ENCODE measurements around the gene PRKAG2.
"Not testable (repeated sequence)": the region's sequence is repeated elsewhere in the genome, so short reads cannot be mapped to it uniquely, and the experiment has no call there.

Gene PRKAG2

DNA sequence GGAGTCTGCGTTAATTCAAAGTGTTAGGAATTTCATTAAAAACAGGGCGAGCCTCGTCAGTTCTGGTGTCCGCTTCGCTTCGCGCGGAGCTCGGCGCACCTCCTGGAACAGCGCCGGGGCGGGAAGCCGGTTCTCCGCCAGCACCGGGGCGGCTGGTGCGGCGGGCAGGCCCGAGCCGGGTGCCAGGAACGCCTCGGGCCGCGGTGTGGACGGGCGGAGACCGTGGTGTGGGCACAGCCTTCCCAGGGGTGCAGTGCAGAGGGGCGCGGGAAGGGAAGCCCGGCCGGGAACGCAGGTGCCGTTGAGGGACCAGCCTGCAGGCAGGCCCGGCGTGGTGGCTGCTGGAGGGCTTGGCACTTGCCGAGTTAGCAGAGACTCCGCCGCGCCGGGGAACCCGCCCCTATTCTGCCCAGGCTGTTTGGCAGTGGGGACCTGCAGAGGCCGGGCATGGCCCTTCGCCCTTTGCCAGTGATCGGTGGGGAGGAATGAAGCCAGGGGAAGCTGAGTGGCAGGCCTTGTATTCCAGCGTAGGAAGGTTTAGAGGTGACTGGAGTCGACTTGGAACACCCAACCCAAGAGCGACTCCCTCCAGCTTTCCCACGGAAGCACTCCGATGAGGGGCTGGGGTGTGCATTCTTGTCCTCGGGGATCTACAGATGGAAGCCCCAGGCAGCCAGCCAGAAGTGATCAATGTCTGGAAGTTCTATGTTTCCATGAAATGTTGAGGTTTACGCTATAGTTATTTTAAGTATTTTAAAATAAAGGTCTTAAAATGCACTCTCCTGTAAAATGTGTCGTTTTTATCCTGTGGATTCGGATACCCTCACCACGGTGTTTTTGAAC is 356.3 kb downstream of the PRKAG2 start:
- DNase-seq, result no peak

DNA sequence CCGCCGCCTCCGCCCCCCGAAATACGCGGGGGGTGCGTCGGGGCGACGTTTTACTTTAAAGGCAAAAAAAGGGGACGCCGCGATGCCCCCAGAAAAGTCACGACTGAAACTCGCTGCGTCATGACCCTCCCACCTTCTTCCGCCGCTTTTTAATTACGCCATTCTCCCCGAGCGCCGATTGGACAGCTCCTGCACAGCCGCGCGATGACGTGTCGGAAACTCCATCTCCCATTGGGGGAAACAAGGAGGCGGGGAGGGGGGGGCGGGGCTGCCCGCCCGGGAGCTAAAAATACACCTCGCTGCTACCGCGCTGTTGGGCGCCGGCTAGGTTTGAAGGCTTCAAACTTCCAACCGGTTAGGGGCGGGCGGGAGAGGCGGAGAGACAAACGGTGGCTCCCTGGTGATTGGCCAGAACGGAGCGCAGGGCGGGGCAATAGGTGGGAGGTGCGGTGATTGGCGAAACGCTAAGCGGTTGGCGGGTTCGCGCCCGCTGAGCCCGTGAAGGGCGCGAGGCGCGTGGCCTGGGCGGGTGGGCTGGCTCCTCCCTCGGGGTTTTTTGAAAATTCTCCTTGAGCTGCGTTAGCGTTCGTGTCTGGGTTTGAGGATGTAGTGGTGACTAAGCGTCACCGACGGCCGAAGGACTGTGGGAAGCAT is 357.0 kb downstream of the PRKAG2 start, which contains the start of gene RHEB:
RHEB (minus strand) TSS at position 131 of the 654 bp plus-strand sequence. CDS start 384 bp downstream, outside the sequence.
- DNase-seq, result peak; percentile 86

DNA sequence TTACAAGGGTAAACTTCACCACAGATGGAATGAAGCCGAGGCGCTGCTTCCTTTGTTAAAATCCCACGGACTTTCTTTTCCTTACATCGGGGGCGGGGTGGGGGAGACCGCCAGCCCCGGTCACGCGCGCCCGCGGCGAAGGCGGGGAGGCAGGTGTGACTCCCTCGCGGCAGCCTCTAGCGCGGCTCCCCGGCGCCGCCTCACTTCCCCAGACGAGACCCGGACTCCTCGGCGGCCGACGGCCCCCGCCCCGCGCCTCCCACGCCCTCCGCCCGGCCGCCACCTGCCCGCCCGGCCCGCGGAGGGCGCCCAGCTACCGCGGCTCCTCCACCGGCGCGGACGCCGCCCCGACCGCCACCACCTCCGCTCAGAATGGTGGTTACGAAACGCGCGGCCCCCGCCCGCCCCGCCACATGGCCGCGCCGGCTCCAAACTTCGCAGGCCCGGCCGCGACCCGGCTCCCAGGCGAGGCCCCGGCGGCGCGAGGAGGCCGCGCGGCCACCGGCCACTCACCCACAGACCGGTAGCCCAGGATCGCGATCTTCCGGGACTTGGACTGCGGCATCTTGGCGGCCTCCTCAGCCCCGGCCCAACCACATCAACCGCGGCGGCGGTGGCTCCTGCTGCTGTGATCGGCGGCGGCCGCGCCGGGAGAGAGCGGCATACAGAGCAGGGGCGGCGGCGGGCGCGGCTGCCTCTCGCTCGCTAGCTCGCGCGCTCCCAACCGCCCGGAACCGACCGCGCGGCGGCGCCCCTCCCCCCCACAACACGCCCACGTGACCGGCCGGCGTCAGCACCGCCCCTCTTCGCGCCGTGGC is 357.8 kb downstream of the PRKAG2 start:
- DNase-seq, result not testable (repeated sequence)

DNA sequence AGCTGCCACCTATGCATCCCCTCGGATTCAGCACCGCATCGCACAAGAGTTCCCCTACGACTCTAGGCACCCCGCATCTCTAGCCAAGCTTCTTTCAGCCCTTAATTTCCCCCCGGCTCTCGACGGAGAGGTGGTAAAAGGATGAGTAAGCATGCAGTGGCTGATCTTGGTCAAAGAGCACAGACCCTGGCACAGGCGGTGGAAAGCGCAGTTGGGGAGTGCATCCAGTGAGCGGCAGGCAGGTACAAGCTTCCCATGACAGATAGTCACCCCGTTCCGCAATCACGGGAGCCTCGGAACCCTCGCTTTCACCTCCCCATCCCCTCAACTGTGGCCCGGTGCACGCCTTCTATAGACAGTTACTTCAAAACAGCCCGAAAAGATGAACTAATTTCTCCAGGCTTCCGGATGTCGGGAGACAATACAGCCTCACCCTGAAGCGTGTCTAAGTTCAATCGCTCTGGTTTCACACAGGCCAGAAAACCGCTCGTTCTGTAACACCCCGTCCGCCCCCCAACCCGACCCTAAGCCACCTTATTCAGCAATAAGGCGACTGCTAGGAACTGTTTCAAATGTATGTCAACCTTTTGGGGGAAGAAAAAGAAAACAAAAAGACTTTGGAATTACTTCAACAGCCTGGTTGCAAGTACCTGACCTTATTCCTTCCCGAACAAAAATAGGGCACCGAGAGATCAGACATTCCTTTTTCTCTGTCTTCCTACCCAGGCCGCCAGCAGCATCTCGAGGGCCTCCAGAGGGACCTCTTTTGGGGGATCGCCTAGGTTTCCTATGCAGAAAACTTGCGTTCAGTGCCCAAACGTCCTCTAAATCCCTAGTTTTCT is 358.6 kb downstream of the PRKAG2 start:
- no peak for DNase-seq

DNA sequence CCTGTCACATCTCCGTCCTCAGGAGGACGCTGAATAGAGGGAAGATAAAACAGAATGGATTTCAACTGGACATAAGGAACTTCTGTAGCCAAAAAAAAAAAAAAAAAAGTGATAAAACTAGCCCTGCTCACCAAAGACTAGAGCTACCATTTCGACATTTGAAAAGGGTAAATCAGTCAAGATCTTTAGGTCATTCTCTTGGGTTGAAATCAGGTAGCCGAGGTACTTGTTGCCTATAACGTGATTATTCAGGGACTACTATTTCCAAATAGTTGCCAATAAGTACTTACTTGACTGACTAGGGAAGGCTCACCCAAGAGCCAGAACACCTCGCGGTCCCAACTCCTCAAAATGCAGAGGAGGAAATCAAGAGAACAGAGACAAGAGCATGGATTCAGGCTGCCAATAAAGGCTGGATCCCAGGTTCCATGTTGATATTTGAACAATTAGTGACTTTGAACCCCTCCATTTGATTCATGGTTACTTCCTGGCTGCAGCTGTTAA is 359.3 kb downstream of the PRKAG2 start:
- DNase-seq, result no peak

DNA sequence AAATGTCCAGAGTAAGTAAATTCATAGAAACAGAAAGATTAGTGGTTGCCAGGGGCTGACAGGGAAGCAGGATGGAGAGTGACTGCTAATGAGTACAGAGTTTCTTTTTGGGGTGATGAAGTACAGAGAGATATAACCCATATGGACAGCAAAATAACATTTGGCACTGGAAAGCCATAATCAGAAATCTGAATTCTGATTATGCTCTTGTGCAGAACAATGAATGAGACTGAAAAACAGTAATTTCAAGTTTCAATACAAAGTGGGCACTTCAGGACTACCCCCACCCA is 361.7 kb downstream of the PRKAG2 start:
- DNase-seq, result no peak

DNA sequence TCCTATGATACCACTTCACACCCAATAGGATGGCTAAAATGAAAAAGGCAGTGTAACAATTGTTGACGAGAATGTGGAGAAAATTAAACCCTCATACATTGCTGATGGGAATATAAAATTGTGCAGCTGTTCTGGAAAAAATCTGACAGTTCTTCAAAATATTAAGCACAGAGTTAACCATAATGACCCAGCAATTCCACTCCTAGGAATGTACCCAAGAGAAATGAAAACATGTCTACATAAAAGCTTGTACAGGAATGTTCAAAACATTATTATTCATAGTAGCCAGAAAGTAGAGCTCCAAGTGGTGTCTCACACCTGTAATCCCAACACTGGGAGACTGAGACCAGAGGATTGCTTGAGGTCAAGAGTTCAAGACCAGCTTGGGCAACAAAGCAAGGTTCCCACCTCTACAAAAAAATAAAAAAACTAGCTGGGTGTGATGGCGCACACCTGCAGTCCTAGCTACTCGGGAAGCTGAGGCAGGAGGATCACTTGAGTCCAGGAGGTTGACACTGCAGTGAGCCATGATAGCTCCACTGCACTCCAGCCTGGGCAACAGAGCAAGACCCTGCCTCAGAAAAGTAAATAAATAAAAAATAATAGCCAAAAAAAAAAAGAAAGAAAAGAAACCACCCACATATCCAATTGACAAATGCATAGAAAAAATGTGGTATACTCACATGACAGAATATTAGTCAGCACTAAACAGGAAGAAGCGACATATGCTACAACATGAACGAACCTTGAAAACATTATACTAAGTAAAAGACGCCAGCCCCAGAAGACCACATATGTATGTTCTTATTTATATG is 362.2 kb downstream of the PRKAG2 start:
- no peak for DNase-seq

DNA sequence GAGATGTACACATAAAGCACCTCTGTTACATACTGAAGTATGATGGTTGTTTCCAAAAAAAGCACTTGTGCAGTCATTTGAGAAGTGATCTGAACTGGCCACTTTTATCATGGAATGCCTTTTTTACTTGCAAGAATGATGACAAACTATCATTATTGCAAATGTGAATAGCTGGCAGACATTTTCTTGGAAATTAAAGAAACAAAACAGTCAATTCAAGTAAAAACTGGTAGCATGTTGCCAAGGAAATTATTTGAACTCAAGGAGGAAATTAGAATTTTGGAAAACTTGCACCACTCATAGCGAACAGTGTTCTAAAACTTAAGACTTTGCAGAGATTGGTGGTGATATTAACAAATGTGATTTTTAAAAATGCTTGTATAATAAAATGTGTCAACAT is 363.8 kb downstream of the PRKAG2 start:
- DNase-seq, result no peak

DNA sequence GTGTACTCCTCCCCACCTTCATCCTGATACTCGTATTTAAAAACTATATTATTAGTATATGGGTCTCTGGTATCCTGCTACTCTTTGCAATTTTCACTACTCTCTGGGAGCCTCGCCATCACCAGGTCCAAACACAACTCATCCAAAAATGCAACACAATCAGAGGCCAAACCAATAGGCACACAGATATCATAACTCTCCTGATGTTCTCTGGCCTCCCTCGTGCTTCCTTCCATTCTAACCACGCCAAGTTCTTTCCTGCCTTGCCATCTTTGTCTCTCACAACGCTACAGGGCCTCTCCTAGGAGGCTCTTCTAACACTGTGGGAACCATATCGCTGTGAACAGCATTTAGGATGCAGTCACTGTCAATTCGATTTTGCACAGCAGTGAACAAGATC is 364.6 kb downstream of the PRKAG2 start:
- no peak for DNase-seq

DNA sequence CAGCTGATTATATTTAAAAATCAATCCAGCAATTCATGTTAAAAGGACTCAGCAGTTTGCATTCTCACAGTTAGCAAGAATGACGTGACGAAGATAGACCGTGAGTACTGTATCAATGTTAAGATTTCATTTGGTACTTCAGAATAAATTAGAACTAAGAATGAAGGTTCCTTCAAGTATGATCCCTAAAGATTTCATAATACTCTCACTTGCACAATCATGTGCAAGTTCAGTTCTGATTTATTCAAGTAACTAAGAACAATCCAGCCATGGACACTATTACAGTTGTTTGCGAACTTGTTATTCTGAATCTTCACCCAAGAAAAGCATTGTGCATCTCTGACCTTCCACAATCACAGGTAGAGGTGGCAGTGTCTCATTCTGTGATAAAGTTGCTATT is 365.0 kb downstream of the PRKAG2 start:
- DNase-seq, result no peak

DNA sequence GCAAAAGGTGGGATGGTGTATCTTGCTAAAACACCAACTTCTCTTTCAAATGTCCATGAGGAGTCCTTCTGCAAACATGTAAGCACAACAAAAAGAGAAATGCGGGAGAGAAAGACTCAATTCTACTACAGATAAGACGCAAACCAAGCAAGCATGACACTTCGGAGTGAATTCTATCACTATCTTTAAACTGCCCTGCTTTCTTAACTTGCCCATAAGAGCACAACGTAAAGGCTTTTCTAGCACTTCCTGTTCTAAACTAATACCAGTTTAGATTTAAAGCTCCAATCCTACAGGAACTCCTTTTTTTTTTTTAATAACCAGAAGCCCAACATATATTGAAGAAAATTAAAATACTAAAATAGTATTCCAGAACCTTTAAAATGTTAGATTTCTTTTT is 365.6 kb downstream of the PRKAG2 start:
- no peak for DNase-seq

DNA sequence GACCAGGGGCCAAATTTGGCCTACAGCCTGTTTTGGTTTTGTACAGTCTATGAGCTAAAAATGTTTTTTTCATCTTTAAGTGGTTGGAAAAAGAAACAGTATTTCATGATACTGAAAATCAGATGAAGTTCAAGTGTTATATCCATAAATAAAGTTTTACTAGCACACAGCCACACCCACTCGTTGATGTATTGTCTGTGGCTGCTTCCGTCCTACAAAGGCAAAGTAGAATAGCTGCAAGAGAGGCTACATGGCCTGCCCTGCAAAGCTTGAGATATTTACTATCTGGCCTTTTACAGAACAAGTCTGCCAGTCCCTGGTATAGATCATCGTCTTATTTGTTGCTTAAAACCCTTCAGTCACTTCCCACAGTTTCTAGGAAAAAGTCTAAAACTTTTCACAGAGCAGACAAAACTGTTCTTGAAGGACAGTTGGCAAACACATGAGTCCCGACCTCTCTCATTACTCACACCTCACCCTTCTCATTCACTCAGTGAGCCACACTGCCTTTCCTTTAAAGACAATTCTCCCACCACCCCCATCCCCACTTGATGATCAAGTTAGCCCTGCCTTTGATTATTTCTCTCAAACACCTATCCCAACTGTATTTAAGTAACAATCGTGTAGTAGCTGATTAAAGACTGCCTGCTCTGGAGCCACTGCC is 367.1 kb downstream of the PRKAG2 start:
- no peak for DNase-seq

DNA sequence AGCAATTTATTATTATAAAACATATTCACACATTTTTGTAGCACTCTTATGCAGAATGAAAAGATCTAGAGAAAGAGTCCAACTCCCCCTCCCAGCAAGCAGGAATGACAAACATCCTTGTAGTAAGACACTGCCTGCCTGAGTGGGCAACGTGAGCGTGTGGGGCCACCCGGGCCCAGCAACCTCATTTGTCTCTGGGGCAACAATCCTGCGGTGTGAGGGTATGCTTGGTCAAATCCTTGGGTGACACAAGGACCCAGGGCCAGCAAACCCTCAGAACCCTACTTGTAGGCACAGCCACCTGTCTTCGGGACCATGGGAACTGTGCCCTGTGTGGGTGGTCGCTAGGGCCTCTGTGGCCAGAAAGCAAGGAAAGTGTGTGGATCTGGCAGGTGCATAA is 367.9 kb downstream of the PRKAG2 start:
- no peak for DNase-seq

DNA sequence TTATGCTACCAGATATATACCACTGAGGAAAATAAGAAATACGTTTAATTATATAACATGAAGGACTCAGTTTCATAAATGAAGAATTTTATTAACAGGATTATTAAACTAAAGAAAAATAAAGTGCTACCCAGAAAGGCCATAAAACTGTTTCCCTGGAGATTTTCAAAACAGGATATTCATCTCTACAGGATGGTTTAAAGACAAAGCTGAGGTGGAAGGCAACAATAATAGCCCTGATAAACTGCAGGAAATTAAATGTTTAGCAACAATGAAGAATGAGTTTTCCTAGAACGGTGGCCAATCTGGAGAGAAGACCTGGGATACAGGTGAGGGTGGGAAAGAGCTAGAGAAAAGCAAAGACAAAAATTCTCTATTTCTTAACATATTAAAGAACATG is 369.1 kb downstream of the PRKAG2 start:
- no peak for DNase-seq

DNA sequence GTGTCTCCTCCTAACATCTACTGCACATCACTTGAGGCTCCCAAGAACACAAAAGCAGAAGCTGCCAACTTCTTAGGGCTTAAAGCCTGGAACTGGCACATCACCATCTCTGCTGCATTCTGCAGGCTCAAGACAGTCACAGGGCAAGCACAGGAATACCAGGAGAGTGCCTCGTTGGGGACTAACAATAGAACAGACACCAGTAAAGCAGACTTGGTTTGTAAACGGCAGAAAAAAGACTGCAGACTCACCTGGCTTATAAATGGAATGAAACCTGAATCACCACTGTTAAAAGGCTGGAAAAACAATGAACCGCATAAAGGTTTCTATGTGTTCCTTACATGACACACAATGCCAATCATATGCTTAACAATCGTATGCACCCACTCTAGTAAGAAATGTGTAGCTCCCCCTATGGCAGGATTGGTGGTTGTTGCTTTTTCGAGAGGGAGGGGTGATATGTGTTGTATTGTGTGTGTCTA is 370.0 kb downstream of the PRKAG2 start:
- DNase-seq, result no peak

Data from SIG-M5 (cell line).